Right hindlimb (tissue), 1 donor: ENCODE results near the gene POMZP3.
A peak's percentile ranks its signal among the peaks of the same experiment; 100 is the strongest.
"Not testable (repeated sequence)": the region's sequence is repeated elsewhere in the genome, so short reads cannot be mapped to it uniquely, and the experiment has no call there.

Experiments used
- DNase-seq: peaks from one replicate; pipeline ENCODE4 v3.0.0-alpha.2; 2018

POMZP3 gene

GRCh38 chr7:76626989-76627642, at the start of gene POMZP3:
TSS of gene POMZP3 (minus strand) at chr7:76627279. CDS start at chr7:76626064, 1,215 bp downstream.
- DNase-seq = peak; percentile 53

- DNase-seq = not testable (repeated sequence)
Measured at GRCh38 chr7:76675783-76676182, 48.7 kb upstream of the POMZP3 start.

DNA sequence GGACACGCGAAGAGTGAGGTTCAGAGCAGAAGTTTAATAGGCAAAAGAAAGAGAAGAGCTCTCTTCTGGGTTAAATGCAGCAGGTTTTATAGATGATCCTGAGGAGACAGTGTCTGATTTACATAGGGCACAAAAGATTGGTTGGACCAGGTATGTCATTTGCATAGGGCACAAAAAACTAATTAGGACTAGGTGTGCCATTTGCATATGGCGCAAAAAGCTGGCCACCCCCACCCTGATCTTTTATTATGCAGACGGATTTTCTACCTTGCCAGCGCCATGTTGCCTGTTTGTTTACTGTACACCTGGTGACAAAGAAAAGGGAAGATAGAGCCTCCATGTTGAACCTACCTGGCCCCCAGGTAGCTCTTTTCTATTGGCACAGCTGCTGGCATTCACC, 46.3 kb upstream of the POMZP3 start:
- DNase-seq = not testable (repeated sequence)

- not testable (repeated sequence) for DNase-seq
Measured at GRCh38 chr7:76659212-76659611, 32.1 kb upstream of the POMZP3 start.

DNA sequence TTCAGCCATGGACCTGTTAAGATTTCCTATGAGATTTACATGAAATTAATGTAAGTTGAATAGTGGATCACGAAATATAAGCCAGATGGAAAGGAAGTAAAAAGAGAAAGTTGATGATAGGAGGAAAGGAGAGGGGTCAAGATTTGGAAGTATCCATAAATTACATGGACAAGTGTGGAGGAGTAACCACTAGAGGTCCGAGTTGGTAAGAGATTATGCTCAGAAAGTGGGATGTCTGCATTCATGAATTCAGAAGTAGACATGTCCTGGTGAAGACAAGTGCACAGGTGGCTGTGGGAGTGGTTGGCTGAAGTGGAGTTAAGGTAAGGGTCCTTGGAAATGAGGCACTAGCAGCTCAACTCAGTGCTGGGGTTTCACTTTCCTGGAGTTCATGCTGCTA, 29.3 kb upstream of the POMZP3 start:
- not testable (repeated sequence) for DNase-seq

- not testable (repeated sequence) for DNase-seq
Measured at GRCh38 chr7:76642620-76643019, 15.5 kb upstream of the POMZP3 start.

DNA sequence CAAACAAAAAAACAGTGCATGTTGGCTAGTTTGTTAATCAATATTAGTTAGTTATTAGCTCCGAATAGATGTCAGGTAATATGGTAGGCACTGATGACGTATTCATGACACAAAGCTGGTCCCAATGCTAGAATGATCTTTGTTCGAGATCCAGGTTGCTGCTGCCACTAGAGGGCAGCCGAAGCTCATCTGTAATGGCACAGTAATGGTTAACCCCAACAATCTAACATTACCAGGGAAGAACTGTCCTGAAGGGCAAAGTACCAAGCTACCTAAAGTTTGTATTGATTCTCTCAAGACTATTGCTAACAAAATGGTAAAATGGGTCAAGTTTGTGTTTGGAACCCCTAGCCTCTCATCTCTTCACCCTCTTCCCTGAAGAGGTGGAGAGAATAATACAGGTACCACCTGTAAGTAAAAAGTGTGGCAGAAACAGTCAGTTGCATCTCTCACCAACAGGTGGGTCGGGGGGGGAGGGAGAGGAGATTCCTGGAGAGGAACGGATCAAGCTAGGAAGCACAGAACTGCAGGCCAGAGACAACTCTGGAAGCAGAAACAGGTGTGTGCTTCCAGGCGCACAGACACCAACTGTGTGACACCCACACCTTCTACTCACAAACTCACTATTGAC, 10.1 kb upstream of the POMZP3 start:
- DNase-seq = not testable (repeated sequence)

- DNase-seq = peak; percentile 33
Measured at GRCh38 chr7:76626581-76626980, 498 bp downstream of the POMZP3 start.

DNA sequence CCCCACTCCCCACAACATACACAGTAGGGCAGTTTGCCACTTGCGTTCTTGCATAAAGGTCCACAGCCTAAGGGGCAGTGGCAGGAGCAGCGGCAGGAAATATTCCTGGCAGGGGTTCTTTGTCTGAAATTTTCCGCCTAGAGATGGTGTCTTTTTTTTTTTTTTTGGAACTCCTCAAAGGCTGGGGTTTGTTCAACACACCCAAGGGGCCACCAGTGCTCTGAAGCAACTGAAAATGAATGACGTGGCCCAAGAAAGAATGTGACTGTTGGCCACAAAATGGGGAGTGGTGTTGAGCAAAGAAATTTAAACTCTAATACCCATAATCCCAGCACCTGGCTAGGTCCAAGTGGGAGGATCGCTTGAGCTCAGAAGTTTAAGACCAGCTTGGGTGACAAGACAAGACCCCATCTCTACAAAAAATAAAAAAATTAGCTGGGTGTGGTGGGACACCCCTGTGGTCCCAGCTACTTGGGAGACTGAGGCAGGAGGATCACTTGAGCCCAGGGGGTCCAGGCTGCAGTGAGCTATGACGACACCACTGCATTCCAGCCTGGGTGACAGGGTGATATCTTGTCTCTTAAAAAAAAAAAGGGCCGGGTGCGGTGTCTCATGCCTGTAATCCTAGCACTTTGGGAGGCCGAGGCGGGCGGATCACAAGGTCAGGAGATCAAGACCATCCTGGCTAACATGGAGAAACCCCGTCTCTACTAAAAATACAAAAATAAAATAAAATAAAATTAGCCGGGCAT, 7.5 kb downstream of the POMZP3 start:
- not testable (repeated sequence) for DNase-seq

DNA sequence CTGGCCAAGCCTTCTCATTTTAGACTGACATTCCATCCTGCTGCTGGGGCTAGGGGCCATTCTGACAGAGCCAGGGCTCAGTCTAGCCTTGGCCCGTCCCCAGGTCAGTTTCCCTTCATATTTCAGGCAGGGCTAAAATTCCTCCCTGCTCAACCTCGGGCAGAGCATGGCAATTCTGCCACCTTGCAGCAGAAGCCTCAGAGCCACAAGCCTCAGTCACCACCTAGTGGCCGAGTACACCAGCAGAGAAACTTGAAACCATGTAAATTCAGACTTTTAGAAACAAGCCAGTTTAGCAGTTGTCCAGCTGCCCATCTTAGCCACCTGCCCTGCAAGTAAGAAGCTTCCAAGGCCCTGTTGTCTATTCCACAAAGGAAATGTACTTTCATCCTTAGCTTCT, 13.3 kb downstream of the POMZP3 start:
- not testable (repeated sequence) for DNase-seq

DNA sequence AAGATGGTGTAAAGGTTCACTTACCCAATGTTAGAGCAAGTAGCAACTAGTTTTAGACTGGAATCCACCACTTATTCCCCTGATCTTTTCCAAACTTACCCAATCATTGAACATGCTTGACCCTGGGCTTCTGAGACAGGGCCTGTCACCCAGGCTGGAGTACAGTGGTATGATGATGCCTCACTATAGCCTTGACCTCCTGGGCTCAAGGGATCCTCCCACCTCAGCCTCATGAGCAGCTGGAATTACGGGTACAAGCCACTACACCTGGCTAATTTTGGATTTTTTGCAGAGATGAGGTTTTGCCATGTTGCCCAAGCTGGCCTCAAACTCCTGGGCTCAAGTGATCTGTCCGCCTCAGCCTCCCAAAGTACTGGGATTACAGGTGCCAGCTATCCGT, 14.8 kb downstream of the POMZP3 start:
- DNase-seq = not testable (repeated sequence)

DNA sequence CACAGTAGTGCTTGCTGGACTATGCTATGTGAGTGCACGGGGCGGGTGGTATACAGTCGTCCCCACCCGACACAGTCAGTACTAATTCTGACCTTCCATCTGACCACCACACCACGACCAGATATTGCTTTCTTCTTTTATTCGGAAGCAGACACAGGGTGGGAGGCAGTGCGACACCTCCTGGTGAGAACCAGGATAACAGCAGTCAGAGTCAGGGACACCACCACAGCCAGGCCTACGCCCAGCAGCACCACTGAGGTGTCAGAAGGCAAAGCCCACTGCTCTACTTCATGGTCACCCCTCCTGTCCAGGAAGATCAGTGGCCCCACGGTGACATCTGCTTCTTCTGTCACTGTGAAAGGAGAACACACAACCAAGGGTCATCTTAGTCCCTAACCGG, 17.2 kb downstream of the POMZP3 start:
- not testable (repeated sequence) for DNase-seq

DNA sequence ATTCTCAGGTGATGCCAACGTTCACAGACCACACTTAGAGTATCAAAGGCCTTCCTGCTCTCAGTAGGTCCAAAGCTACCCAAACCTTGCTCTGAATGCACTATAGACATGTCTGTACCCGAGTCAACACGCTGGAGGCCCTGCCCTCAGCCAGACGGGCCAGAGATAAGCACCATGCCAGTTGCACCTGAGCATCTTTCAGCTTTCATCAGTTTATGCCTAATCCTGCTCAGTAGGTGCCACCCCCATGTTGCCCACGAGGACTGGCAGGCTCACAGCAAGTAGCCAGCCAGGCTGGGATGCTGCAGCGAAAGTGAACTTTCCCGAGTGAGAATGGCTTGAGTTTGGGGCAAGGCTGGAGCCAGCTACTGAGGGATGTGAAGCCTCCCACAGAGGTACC, 18.6 kb downstream of the POMZP3 start:
- DNase-seq = not testable (repeated sequence)

DNA sequence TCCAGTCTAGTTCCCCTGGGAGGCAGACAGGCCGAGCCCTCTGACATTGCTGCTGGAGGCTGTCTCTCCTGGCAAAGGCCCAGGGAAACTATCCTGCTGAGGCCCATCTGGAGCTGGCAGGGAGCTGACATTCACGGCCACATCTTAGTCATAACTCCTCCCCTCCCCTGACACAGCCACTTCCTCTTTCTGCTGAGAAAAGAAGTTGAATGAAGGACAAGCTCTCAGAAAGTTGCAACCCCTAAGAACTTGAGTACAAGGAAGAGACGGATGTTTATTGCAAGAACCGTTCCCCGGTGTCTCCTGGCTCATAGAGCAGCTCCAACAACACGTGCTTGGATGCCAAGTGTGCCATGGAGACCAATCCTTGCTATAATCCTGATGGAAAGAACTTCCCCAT, 21.1 kb downstream of the POMZP3 start:
- peak; percentile 74 for DNase-seq

DNA sequence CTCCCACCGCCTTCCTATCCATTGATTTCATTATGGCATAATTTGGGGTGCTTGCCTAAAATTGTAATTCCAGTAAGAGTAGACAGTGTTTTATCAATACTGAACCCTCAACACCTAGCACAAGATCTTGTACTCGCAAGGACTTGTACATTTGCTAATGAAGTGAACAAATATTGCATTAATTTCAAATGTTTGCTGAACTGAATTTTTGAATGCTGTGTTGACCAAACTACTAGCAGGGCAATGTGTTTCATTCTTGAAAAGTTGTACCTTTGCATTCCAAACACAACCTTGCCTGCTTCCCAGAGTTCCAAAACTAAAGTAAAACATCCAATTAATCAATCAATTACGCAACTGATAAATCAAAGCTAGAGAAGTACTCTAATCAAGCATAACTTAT, 26.4 kb downstream of the POMZP3 start:
- DNase-seq = not testable (repeated sequence)

GRCh38 chr7:76600116-76600482, 27.0 kb downstream of the POMZP3 start:
- DNase-seq = not testable (repeated sequence)

GRCh38 chr7:76598590-76599264, 28.4 kb downstream of the POMZP3 start:
- not testable (repeated sequence) for DNase-seq

DNA sequence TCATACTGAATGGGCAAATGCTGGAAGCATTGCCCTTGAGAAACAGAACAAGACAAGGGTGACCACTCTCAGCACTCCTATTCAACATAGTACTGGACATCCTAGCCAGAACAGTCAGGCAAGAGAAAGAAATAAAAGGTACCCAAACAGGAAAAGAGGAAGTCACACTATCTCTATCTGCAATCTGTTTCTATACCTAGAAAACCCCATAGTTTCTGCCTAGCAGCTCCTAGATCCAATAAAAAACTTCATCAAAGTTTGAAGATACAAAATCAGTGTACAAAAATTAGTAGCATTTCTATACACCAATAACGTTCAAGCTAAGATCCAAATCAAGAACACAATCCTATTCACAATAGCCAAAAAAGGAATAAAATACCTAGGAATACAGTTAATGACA, 29.8 kb downstream of the POMZP3 start:
- DNase-seq = not testable (repeated sequence)

DNA sequence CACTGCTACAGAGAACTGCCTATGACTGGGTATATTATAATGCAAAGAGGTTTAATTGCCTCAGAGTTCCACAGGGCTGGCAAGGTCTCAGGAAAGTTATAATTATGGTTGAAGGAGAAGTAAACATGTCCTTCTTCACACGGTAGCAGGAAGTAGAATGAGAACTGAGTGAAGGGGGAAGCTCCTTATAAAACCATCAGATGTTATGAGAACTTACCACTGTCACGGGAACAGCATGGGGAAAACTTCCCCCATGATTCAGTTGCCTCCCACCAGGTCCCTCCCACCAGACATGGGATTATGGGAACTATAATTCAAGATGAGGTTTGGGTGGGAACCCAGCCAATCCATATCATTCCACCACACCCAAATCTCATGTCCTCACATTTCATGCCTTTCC, 34.4 kb downstream of the POMZP3 start:
- not testable (repeated sequence) for DNase-seq

- not testable (repeated sequence) for DNase-seq
Measured at GRCh38 chr7:76591602-76592304, 35.3 kb downstream of the POMZP3 start.

- not testable (repeated sequence) for DNase-seq
Measured at GRCh38 chr7:76591033-76591432, 36.0 kb downstream of the POMZP3 start.

GRCh38 chr7:76588586-76588985, 38.5 kb downstream of the POMZP3 start:
- not testable (repeated sequence) for DNase-seq
